Measurements from ENCODE around the gene LCN12. TPM values are rescaled to one million over a fixed set of nuclear protein-coding genes. Genes with fewer than 3 reads are reported as not detected.
A peak's percentile ranks its signal among the peaks of the same experiment; 100 is the strongest.

Gene LCN12
- total RNA-seq, 3 donors from 2014 or later, result 1.8 to 5.6 TPM; not detected in 1

GRCh38 chr9:136973618-136974617 lies 21.8 kb downstream of the LCN12 start:
- Histone ChIP-seq H3K9me3 (no peaks in the 10 kb centered on the region), H3K27ac (no peak overlapping the region), H3K4me1 (no peaks in the 10 kb centered on the region), H3K4me3 (no peak overlapping the region), H3K27me3 (no peaks in the 10 kb centered on the region), H3K36me3 (no peaks in the 10 kb centered on the region)
- intact Hi-C loops (cut with DNase I; ENCODE audit: low total_unique reads), result no loop called here
- DNase-seq (ENCODE audit: low spot score in 2 of 2), result no peak
- TF ChIP-seq CTCF (IDR thresholded peaks at IDR 0.05) (no peak), POLR2A (IDR thresholded peaks at IDR 0.05) (no peak), POLR2AphosphoS5 (IDR thresholded peaks at IDR 0.05) (no peak)

GRCh38 chr9:136974817-136975535 lies 22.9 kb downstream of the LCN12 start:
- no peaks in the 10 kb centered on the region for H3K9me3 ChIP-seq
- H3K27me3 ChIP-seq, result no peaks in the 10 kb centered on the region
- no peak for TF ChIP-seq POLR2AphosphoS5 (IDR thresholded peaks at IDR 0.05)
- no peak for TF ChIP-seq POLR2A (IDR thresholded peaks at IDR 0.05)
- no peak for TF ChIP-seq CTCF (IDR thresholded peaks at IDR 0.05)
- H3K27ac ChIP-seq, result no peak overlapping the region
- no peak for DNase-seq (ENCODE audit: low spot score in 2 of 2)
- H3K4me1 ChIP-seq, result no peaks in the 10 kb centered on the region
- H3K36me3 ChIP-seq, result no peaks in the 10 kb centered on the region
- no peak overlapping the region for H3K4me3 ChIP-seq
- intact Hi-C loops (cut with DNase I; ENCODE audit: low total_unique reads), result no loop called here

- Histone ChIP-seq H3K36me3 (no peaks in the 10 kb centered on the region), H3K27ac (no peak overlapping the region), H3K27me3 (no peaks in the 10 kb centered on the region), H3K4me3 (no peak overlapping the region), H3K4me1 (no peaks in the 10 kb centered on the region), H3K9me3 (no peaks in the 10 kb centered on the region)
- intact Hi-C loops (cut with DNase I; ENCODE audit: low total_unique reads), result no loop called here
- no peak for TF ChIP-seq POLR2A (IDR thresholded peaks at IDR 0.05)
- TF ChIP-seq CTCF (IDR thresholded peaks at IDR 0.05), result no peak
- no peak for TF ChIP-seq POLR2AphosphoS5 (IDR thresholded peaks at IDR 0.05)
- no peak for DNase-seq (ENCODE audit: low spot score in 2 of 2)
These were observed 23.6 kb downstream of the LCN12 start for GRCh38 chr9:136975644-136976043.

GRCh38 chr9:136977223-136977622 lies 25.1 kb downstream of the LCN12 start, which contains the start of gene PTGDS:
Gene PTGDS (plus strand): TSS chr9:136977504. CDS start chr9:136977579, 75 bp downstream.
- no peaks in the 10 kb centered on the region for H3K27me3 ChIP-seq
- H3K9me3 ChIP-seq, result no peaks in the 10 kb centered on the region
- no peaks in the 10 kb centered on the region for H3K4me1 ChIP-seq
- no peaks in the 10 kb centered on the region for H3K36me3 ChIP-seq
- no peak for DNase-seq (ENCODE audit: low spot score in 2 of 2)
- peak within 1 kb of the TSS; percentile 7 to 55 for H3K27ac ChIP-seq
- peak within 1 kb of the TSS; percentile 35 to 72 (median 57) for H3K4me3 ChIP-seq
- TF ChIP-seq POLR2AphosphoS5 (IDR thresholded peaks at IDR 0.05) (no peak), CTCF (IDR thresholded peaks at IDR 0.05) (no peak), POLR2A (IDR thresholded peaks at IDR 0.05) (no peak)
- intact Hi-C loops (cut with DNase I; ENCODE audit: low total_unique reads), result no loop called here
